Activated CD4-positive, alpha-beta memory T cell treated with anti-CD3 and anti-CD28 coated beads for 36 hours (primary cell): ENCODE data around the gene H2BW2. TPM values are rescaled to one million over a fixed set of nuclear protein-coding genes. Genes with fewer than 3 reads are reported as not detected.
"Not testable (repeated sequence)": the region's sequence is repeated elsewhere in the genome, so short reads cannot be mapped to it uniquely, and the experiment has no call there.

ENCODE experiments used
- CTCF ChIA-PET: fragments of 350-600 bp; sonication (Branson Sonifier 250); formaldehyde crosslinking; loops from one replicate; lab custom pipeline; 2021; ENCODE audit warnings: antibody characterized with exemption, inconsistent platforms; lab: Charles Lee
- POLR2A ChIA-PET: fragments of 350-600 bp; sonication (Branson Sonifier 250); formaldehyde crosslinking; loops from one replicate; lab custom pipeline; 2021; ENCODE audit warnings: antibody characterized with exemption; lab: Charles Lee
- DNase-seq: peaks from one replicate; pipeline ENCODE4 v3.0.0-alpha.2; 2020
- H3K27ac Mint-ChIP-seq: one replicate; pipeline ENCODE4 v1.8.0; 2021; ENCODE audit warnings: mixed read lengths
- H3K27me3 Mint-ChIP-seq: one replicate; pipeline ENCODE4 v1.8.0; 2021; ENCODE audit warnings: mixed read lengths
- H3K36me3 Mint-ChIP-seq: one replicate; pipeline ENCODE4 v1.8.0; 2021; ENCODE audit warnings: mixed read lengths
- H3K4me1 Mint-ChIP-seq: one replicate; pipeline ENCODE4 v1.8.0; 2021; ENCODE audit warnings: low read depth, mixed read lengths
- H3K4me3 Mint-ChIP-seq: one replicate; pipeline ENCODE4 v1.8.0; 2021; ENCODE audit warnings: mild to moderate bottlenecking, mixed read lengths
- H3K9me3 Mint-ChIP-seq: one replicate; pipeline ENCODE4 v1.8.0; 2021; ENCODE audit warnings: mixed read lengths
- intact Hi-C: fragments of 100-400 bp; cut with micrococcal nuclease; formaldehyde crosslinking; loops from one replicate; pipeline ENCODE4 v1.15.1; 2023
- total RNA-seq, 2 experiments: library from RNA; stranded (reverse); gene quantifications; one replicate each; pipeline ENCODE4 v1.2.3, GENCODE V29; 2021

The H2BW2 gene
- total RNA-seq, 2 experiments from 2014 or later: not detected

GRCh38 chrX:104075778-104076445, 36.2 kb downstream of the H2BW2 start, which contains the start of gene TMSB15C:
Gene TMSB15C (minus strand): TSS chrX:104076236.
- H3K27ac Mint-ChIP-seq, DNase-seq, POLR2A ChIA-PET, H3K36me3 Mint-ChIP-seq, intact Hi-C loops, H3K27me3 Mint-ChIP-seq, H3K4me1 Mint-ChIP-seq, CTCF ChIA-PET, H3K9me3 Mint-ChIP-seq, H3K4me3 Mint-ChIP-seq: not testable (repeated sequence)

- H3K4me1 Mint-ChIP-seq, H3K27me3 Mint-ChIP-seq, intact Hi-C loops, H3K27ac Mint-ChIP-seq, H3K9me3 Mint-ChIP-seq, H3K36me3 Mint-ChIP-seq, DNase-seq, H3K4me3 Mint-ChIP-seq, CTCF ChIA-PET, POLR2A ChIA-PET: not testable (repeated sequence)
These were observed 38.1 kb downstream of the H2BW2 start for GRCh38 chrX:104077854-104078253.

GRCh38 chrX:104084063-104084462, 44.3 kb downstream of the H2BW2 start:
- Mint-ChIP-seq H3K36me3 (no peaks in the 10 kb centered on the region), H3K4me3 (no peak overlapping the region), H3K9me3 (no peaks in the 10 kb centered on the region), H3K4me1 (no peaks in the 10 kb centered on the region), H3K27ac (no peak overlapping the region), H3K27me3 (peaks cover 5% of the 10 kb centered on the region)
- no peak for DNase-seq
- ChIA-PET POLR2A (no interaction called here), CTCF (no interaction called here)
- intact Hi-C loops: no loop called here

GRCh38 chrX:104084534-104085277, 45.0 kb downstream of the H2BW2 start:
- CTCF ChIA-PET: no interaction called here
- H3K36me3 Mint-ChIP-seq: no peaks in the 10 kb centered on the region
- intact Hi-C loops: no loop called here
- no peak for DNase-seq
- no peak overlapping the region for H3K27ac Mint-ChIP-seq
- H3K4me1 Mint-ChIP-seq: no peaks in the 10 kb centered on the region
- peaks cover 5% of the 10 kb centered on the region for H3K27me3 Mint-ChIP-seq
- H3K9me3 Mint-ChIP-seq: no peaks in the 10 kb centered on the region
- POLR2A ChIA-PET: no interaction called here
- no peak overlapping the region for H3K4me3 Mint-ChIP-seq

GRCh38 chrX:104085477-104085876, 45.7 kb downstream of the H2BW2 start:
- POLR2A ChIA-PET: no interaction called here
- intact Hi-C loops: no loop called here
- CTCF ChIA-PET: no interaction called here
- Mint-ChIP-seq H3K9me3 (no peaks in the 10 kb centered on the region), H3K4me1 (no peaks in the 10 kb centered on the region), H3K4me3 (no peak overlapping the region), H3K27me3 (peaks cover 5% of the 10 kb centered on the region), H3K36me3 (no peaks in the 10 kb centered on the region), H3K27ac (no peak overlapping the region)
- DNase-seq: no peak

- Mint-ChIP-seq H3K9me3 (no peaks in the 10 kb centered on the region), H3K4me3 (no peak overlapping the region), H3K4me1 (no peaks in the 10 kb centered on the region), H3K27ac (no peak overlapping the region), H3K27me3 (peaks cover 5% of the 10 kb centered on the region), H3K36me3 (no peaks in the 10 kb centered on the region)
- ChIA-PET POLR2A (no interaction called here), CTCF (no interaction called here)
- DNase-seq: no peak
- intact Hi-C loops: no loop called here
These were observed 46.2 kb downstream of the H2BW2 start for GRCh38 chrX:104085919-104086318.

Other genes with a start within 250 kb of the H2BW2 start
- under 1 TPM; 0.44 to 0.57 TPM for gene RAB9B, start 207.7 kb upstream of the H2BW2 start, total RNA-seq
- gene TMSB15B, start 77.3 kb upstream of the H2BW2 start, total RNA-seq: 1 to 10 TPM; 6.2 to 8.6 TPM
- not detected for gene H2BW1, start 26.2 kb upstream of the H2BW2 start, total RNA-seq
- gene TMSB15C, start 36.3 kb downstream of the H2BW2 start, total RNA-seq: 1 to 10 TPM; 1.6 to 2.7 TPM
- gene ZCCHC18, start 72.6 kb downstream of the H2BW2 start, total RNA-seq: under 1 TPM; 0.36 to 0.77 TPM
- 1 to 10 TPM; 3.6 to 4.2 TPM for gene SLC25A53, start 117.1 kb downstream of the H2BW2 start, total RNA-seq
- 1 to 10 TPM; 8.3 to 9.1 TPM for gene FAM199X, start 126.5 kb downstream of the H2BW2 start, total RNA-seq
- gene ESX1, start 215.0 kb downstream of the H2BW2 start, total RNA-seq: not detected